Endothelial cell of umbilical vein (primary cell): ENCODE measurements around the gene STMN3. TPM values are rescaled to one million over a fixed set of nuclear protein-coding genes. Genes with fewer than 3 reads are reported as not detected.

Experiments
- BruUV-seq: library from RNA; stranded (reverse); fragments of 400-500 nt; replicated peaks from 2 replicates; lab custom pipeline; 2021; lab: Mats Ljungman, UMichigan
- CTCF ChIA-PET: fragments of 300-600, 350-600 bp; sonication (Branson Sonifier 250); formaldehyde crosslinking; loops from one replicate; lab custom pipeline; 2021; ENCODE audit warnings: antibody characterized with exemption, inconsistent platforms; lab: Charles Lee
- POLR2A ChIA-PET: fragments of 300-600, 350-600 bp; sonication (Branson Sonifier 250); formaldehyde crosslinking; loops from one replicate; lab custom pipeline; 2021; ENCODE audit warnings: antibody characterized with exemption, inconsistent platforms; lab: Charles Lee
- DNase-seq: peaks from one replicate; pipeline ENCODE4 v3.0.0-alpha.2; 2011; ENCODE audit warnings: low read depth, low spot score
- FAIRE-seq: peaks from 2 replicates; lab custom pipeline; 2011; peaks lifted over from hg19 to GRCh38; lab: Jason Lieb, UNC
- H2AFZ ChIP-seq: 2 replicates; pipeline ENCODE4 v1.6.0; 2012; ENCODE audit warnings: low read depth, low read length, control low read depth, inconsistent platforms
- H3K27ac ChIP-seq: 2 replicates; pipeline ENCODE4 v1.5.1; 2011; ENCODE audit warnings: low read depth, mild to moderate bottlenecking, control low read depth, low read length, moderate library complexity; ENCODE audit not compliant: insufficient read depth
- H3K27me3 ChIP-seq, 2 experiments: 2 replicates each; pipeline versions ENCODE4 v1.6.0 to v1.6.1; 2011; ENCODE audit warnings: low read length in 2 of 2, mixed read lengths in 1 of 2; ENCODE audit not compliant: control insufficient read depth in 2 of 2, insufficient read depth in 2 of 2
- H3K36me3 ChIP-seq, 2 experiments: 2 replicates in 1 of 2; 3 replicates in 1 of 2; pipeline ENCODE4 v1.5.1; 2011; ENCODE audit warnings: low read length in 2 of 2, mild to moderate bottlenecking in 1 of 2, moderate library complexity in 1 of 2; ENCODE audit not compliant: control insufficient read depth in 2 of 2, insufficient read depth in 2 of 2; ENCODE audit errors: extremely low read depth in 1 of 2
- H3K4me1 ChIP-seq: 3 replicates; pipeline ENCODE4 v1.5.1; 2011; ENCODE audit warnings: mild to moderate bottlenecking, low read length; ENCODE audit not compliant: control insufficient read depth, insufficient read depth; ENCODE audit errors: extremely low read depth
- H3K4me2 ChIP-seq: 2 replicates; pipeline ENCODE4 v1.6.1; 2011; ENCODE audit warnings: low read length, control low read depth, mixed read lengths; ENCODE audit not compliant: insufficient read depth
- H3K4me3 ChIP-seq, 3 experiments: fragments of 200-600 bp in 1 of 3; sonication (generic), shearing (Covaris generic) in 1 of 3; replicated peaks in 1 of 3; 2 replicates each; pipeline ENCODE4 v1.5.1; 2011 to 2016; ENCODE audit warnings: control low read depth in 3 of 3, low read length in 3 of 3, mild to moderate bottlenecking in 2 of 3, inconsistent platforms in 1 of 3, low read depth in 1 of 3, moderate library complexity in 1 of 3; ENCODE audit not compliant: insufficient read depth in 1 of 3
- H3K79me2 ChIP-seq: 2 replicates; pipeline ENCODE4 v1.6.0; 2012; ENCODE audit warnings: low read length, inconsistent platforms; ENCODE audit not compliant: control insufficient read depth, insufficient read depth
- H3K9ac ChIP-seq: replicated peaks from 2 replicates; pipeline ENCODE3; 2011; ENCODE audit warnings: low read length, control low read depth; ENCODE audit not compliant: insufficient read depth; ENCODE audit errors: extremely low read depth
- H3K9me1 ChIP-seq: replicated peaks from 3 replicates; pipeline ENCODE4 v1.6.0; 2011; ENCODE audit warnings: mild to moderate bottlenecking, low read length; ENCODE audit not compliant: control insufficient read depth, insufficient read depth; ENCODE audit errors: extremely low read depth
- H3K9me3 ChIP-seq: replicated peaks from 2 replicates; pipeline ENCODE4 v1.5.1; 2012; ENCODE audit warnings: low read length, inconsistent platforms; ENCODE audit not compliant: control insufficient read depth, insufficient read depth
- H4K20me1 ChIP-seq: replicated peaks from 2 replicates; pipeline ENCODE3; 2011; ENCODE audit warnings: mild to moderate bottlenecking, low read length; ENCODE audit not compliant: control insufficient read depth, insufficient read depth; ENCODE audit errors: extremely low read depth
- EZH2 ChIP-seq: IDR thresholded peaks from 2 replicates; pipeline ENCODE4 v1.6.1; 2012; ENCODE audit warnings: borderline replicate concordance, low read depth, mild to moderate bottlenecking, moderate library complexity, low read length, inconsistent platforms; ENCODE audit not compliant: severe bottlenecking
- FOS ChIP-seq: IDR thresholded peaks from 2 replicates; pipeline ENCODE4 v1.6.1; 2011; ENCODE audit warnings: mild to moderate bottlenecking, low read length, moderate library complexity, borderline replicate concordance; ENCODE audit not compliant: insufficient read depth
- JUN ChIP-seq: IDR thresholded peaks from 2 replicates; pipeline ENCODE4 v1.6.1; 2011; ENCODE audit warnings: borderline replicate concordance, low read depth; ENCODE audit not compliant: insufficient read length, insufficient read depth
- MYC ChIP-seq: IDR thresholded peaks from one replicate; pipeline ENCODE4 v1.6.1; 2011; ENCODE audit warnings: mild to moderate bottlenecking, low read depth, low read length
- POLR2A ChIP-seq: IDR thresholded peaks from 2 replicates; pipeline ENCODE4 v1.6.1; 2012; ENCODE audit warnings: low read depth, mild to moderate bottlenecking, control low read depth, low read length
- dilution Hi-C: fragments of 300-500 bp; cut with MboI; formaldehyde crosslinking; loops from one replicate; pipeline ENCODE4 v1.15.0; 2019; ENCODE audit warnings: low sequenced_read_pairs; ENCODE audit not compliant: extremely low pct_ligation_motif_present
- intact Hi-C: fragments of 100-400 bp; cut with micrococcal nuclease; formaldehyde crosslinking; loops from one replicate; pipeline ENCODE4 v1.10.0; 2022
- polyA plus RNA-seq, 4 experiments: library from polyadenylated mRNA; depleted of rRNA in 3 of 4; stranded (reverse) in 3 of 4; unstranded in 1 of 4; fragments of >200 nt; gene quantifications; 2 replicates each; pipeline versions ENCODE4 v1.2.1 to v1.2.3, GENCODE V29; 2011 to 2012; ENCODE audit warnings: missing spikeins in 1 of 4
- total RNA-seq: library from RNA; stranded (reverse); gene quantifications from 2 replicates; pipeline ENCODE4 v1.2.3, GENCODE V29; 2021
- TF ChIP-seq, protein P1 (sequence below), 2 donors: IDR thresholded peaks; 1 replicate in 1 of 2; 2 replicates in 1 of 2; pipeline ENCODE4 v1.5.1; 2011; ENCODE audit warnings: low read length in 2 of 2, mild to moderate bottlenecking in 2 of 2, moderate library complexity in 2 of 2, control low read depth in 1 of 2, inconsistent platforms in 1 of 2, low read depth in 1 of 2; ENCODE audit not compliant: insufficient read depth in 1 of 2; ENCODE audit errors: extremely low read depth in 1 of 2

STMN3 gene
- total and polyA plus RNA-seq, 2 donors (not counting 3 experiments of a cell fraction or from before 2014, with no cell fraction given): 1.7 to 4.7 TPM

DNA sequence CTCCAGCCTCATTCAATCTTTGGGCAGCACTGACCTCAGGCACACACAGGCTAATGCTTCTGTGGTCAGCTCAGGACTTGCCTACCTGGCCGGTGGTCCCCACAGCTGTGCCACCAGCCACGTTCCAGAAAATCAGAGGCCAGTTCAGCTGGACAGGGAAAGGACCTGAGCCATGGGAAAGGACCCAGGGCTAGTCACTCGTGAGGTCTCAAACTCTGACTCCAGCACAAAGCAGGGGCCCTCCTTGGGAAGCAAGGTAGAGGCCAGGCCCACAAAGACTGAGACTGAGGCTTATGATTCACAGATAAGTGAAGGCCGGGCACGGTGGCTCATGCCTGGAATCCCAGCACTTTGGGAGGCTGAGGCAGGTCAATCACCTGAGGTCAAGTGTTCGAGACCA is 56.8 kb downstream of the STMN3 start:
- Histone ChIP-seq H3K9ac (no peak overlapping the region), H4K20me1 (no peaks in the 10 kb centered on the region), H3K27ac (no peak overlapping the region), H3K4me3 (no peak overlapping the region), H3K4me1 (no peaks in the 10 kb centered on the region), H3K79me2 (no peaks in the 10 kb centered on the region), H3K36me3 (peaks cover 0 to 21% of the 10 kb centered on the region in 2 experiments), H3K9me3 (no peaks in the 10 kb centered on the region), H2AFZ (no peak overlapping the region), H3K27me3 (no peaks in the 10 kb centered on the region), H3K9me1 (no peaks in the 10 kb centered on the region), H3K4me2 (no peak overlapping the region)
- FAIRE-seq (no peak), DNase-seq (no peak)
- no TSS peak for BruUV-seq
- no peak for TF ChIP-seq FOS
- ChIA-PET CTCF (no interaction called here), POLR2A (interaction anchor here (0.5 kb wide), 1 partner anchor 177 kb away, joined by 4 read pairs; no protein-coding TSS in a partner anchor)
- intact Hi-C loops: loop anchor here (10.0 kb wide), 1 partner anchor 432 kb away; no protein-coding TSS in a partner anchor
- dilution Hi-C loops: no loop called here

DNA sequence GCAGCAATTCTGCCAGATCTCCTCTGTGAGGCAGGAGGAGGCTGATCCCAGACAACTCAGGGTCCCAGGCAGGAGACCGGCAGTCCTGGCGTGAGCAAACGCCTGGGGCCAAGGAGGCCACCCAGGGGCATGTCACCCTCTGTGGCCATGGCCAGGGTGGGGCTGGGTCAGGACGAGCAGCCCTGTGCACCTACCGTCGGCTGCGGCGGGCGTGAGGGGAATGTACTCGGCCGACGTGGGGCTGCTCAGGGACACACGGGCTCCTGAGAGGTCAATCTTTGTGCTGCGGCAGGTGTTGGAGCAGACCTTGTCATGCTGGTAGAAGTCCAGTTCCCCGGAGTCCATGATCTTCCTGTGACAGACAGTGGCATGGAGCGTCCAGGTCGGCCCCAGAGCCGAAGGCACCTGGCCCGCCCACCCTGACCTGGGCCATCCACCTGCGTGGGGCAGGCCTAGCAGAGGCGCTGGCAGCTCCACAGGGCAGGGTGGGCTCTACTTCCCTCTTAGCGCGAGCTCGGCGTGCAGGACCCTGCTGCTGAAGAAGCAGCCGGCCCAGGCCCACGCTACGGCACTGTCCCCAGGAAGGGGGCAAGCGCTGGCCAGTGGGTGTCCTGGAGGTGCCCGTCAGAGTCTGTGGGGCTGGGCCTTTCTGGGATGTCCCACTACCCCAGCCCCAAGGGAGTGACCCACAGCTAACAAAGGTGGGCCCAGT is 57.7 kb downstream of the STMN3 start:
- Histone ChIP-seq H4K20me1 (no peaks in the 10 kb centered on the region), H3K36me3 (peaks cover 0 to 29% of the 10 kb centered on the region in 2 experiments), H3K4me1 (no peaks in the 10 kb centered on the region), H3K4me3 (no peak overlapping the region), H3K79me2 (no peaks in the 10 kb centered on the region), H3K27ac (no peak overlapping the region), H3K4me2 (no peak overlapping the region), H3K27me3 (no peaks in the 10 kb centered on the region), H3K9ac (no peak overlapping the region), H2AFZ (no peak overlapping the region), H3K9me1 (no peaks in the 10 kb centered on the region), H3K9me3 (no peaks in the 10 kb centered on the region)
- intact Hi-C loops (loop anchor here (10.0 kb wide), 1 partner anchor 431 kb away; no protein-coding TSS in a partner anchor), dilution Hi-C loops (no loop called here)
- no peak for FAIRE-seq
- ChIA-PET POLR2A (interaction anchor here (0.5 kb wide), 1 partner anchor 178 kb away, joined by 4 read pairs; no protein-coding TSS in a partner anchor), CTCF (no interaction called here)
- no peak for DNase-seq
- TF ChIP-seq POLR2A (no peak), MYC (no peak), EZH2 (no peak), JUN (no peak), FOS (no peak)
- TF ChIP-seq, protein P1, sequence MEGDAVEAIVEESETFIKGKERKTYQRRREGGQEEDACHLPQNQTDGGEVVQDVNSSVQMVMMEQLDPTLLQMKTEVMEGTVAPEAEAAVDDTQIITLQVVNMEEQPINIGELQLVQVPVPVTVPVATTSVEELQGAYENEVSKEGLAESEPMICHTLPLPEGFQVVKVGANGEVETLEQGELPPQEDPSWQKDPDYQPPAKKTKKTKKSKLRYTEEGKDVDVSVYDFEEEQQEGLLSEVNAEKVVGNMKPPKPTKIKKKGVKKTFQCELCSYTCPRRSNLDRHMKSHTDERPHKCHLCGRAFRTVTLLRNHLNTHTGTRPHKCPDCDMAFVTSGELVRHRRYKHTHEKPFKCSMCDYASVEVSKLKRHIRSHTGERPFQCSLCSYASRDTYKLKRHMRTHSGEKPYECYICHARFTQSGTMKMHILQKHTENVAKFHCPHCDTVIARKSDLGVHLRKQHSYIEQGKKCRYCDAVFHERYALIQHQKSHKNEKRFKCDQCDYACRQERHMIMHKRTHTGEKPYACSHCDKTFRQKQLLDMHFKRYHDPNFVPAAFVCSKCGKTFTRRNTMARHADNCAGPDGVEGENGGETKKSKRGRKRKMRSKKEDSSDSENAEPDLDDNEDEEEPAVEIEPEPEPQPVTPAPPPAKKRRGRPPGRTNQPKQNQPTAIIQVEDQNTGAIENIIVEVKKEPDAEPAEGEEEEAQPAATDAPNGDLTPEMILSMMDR (IDR thresholded peaks at IDR 0.05; ENCODE audit: extremely low read depth in 1 of 2, insufficient read depth in 1 of 2, low read depth in 1 of 2, low read length in 2 of 2): no peak
- no TSS peak for BruUV-seq
